Body of pancreas (tissue), 4 donors: ENCODE data around the gene PCK1. TPM values are rescaled to one million over a fixed set of nuclear protein-coding genes. Genes with fewer than 3 reads are reported as not detected.

Experiments
- ATAC-seq: fragments of 150-250 bp; one replicate; pipeline ENCODE4 v1.9.1; 2016
- DNase-seq, 4 donors: peaks; one replicate each; pipeline ENCODE4 v3.0.0-alpha.2; 2019
- H3K27ac ChIP-seq, 4 donors: fragments of 200-600 bp; sonication (generic); 1 replicate in 3 of 4; 2 replicates in 1 of 4; pipeline versions ENCODE4 v1.5.1 to v1.6.1; 2016 to 2019; ENCODE audit warnings: mild to moderate bottlenecking in 1 of 4, mixed read lengths in 1 of 4, moderate library complexity in 1 of 4
- H3K27me3 ChIP-seq, 2 donors: fragments of 200-600 bp; sonication (generic); one replicate each; pipeline ENCODE4 v1.6.0; 2016; ENCODE audit warnings: mild to moderate bottlenecking in 1 of 2
- H3K36me3 ChIP-seq, 2 donors: fragments of 200-600 bp; sonication (generic); replicated peaks in 1 of 2; 2 replicates each; pipeline ENCODE4 v1.5.1; 2016; ENCODE audit warnings: low read depth in 2 of 2; ENCODE audit not compliant: insufficient read depth in 1 of 2
- H3K4me1 ChIP-seq: fragments of 200-600 bp; sonication (generic); one replicate; pipeline ENCODE4 v1.6.0; 2016
- H3K4me3 ChIP-seq, 2 donors: fragments of 200-600 bp; sonication (generic); 1 replicate in 1 of 2; 2 replicates in 1 of 2; pipeline ENCODE4 v1.5.1; 2016 to 2019
- H3K9me3 ChIP-seq, 3 donors: fragments of 200-600 bp; sonication (generic); 1 replicate in 2 of 3; 2 replicates in 1 of 3; pipeline ENCODE4 v1.5.1; 2016
- POLR2A ChIP-seq, 3 donors: fragments of 450-650 bp; IDR thresholded peaks; one replicate each; pipeline ENCODE4 v1.6.1; 2016; ENCODE audit warnings: antibody characterized with exemption in 3 of 3, mild to moderate bottlenecking in 2 of 3
- WGBS, 2 donors: methylation state at CpG; one replicate each; pipeline ENCODE4 v1.1.5; 2017; 5-methylcytosine and 5-hydroxymethylcytosine counted together
- intact Hi-C: fragments of 100-400 bp; cut with DNase I; formaldehyde crosslinking; loops from one replicate; pipeline ENCODE4 v1.15.1; 2023
- total RNA-seq, 2 donors: library from RNA; depleted of rRNA; stranded (reverse); fragments of >200 nt; gene quantifications; one replicate each; pipeline ENCODE4 v1.1.0, GENCODE V29; 2016
- TF ChIP-seq, protein P1 (sequence below), 7 experiments: fragments of 450-650 bp in 4 of 7; fragments of 200-600 bp in 3 of 7; sonication (generic) in 3 of 7; IDR thresholded peaks; one replicate each; pipeline ENCODE4 v1.5.1; 2016 to 2019; ENCODE audit warnings: antibody characterized with exemption in 7 of 7

PCK1 gene
- total RNA-seq, 2 donors from 2014 or later: 14.3 to 33.3 TPM

DNA sequence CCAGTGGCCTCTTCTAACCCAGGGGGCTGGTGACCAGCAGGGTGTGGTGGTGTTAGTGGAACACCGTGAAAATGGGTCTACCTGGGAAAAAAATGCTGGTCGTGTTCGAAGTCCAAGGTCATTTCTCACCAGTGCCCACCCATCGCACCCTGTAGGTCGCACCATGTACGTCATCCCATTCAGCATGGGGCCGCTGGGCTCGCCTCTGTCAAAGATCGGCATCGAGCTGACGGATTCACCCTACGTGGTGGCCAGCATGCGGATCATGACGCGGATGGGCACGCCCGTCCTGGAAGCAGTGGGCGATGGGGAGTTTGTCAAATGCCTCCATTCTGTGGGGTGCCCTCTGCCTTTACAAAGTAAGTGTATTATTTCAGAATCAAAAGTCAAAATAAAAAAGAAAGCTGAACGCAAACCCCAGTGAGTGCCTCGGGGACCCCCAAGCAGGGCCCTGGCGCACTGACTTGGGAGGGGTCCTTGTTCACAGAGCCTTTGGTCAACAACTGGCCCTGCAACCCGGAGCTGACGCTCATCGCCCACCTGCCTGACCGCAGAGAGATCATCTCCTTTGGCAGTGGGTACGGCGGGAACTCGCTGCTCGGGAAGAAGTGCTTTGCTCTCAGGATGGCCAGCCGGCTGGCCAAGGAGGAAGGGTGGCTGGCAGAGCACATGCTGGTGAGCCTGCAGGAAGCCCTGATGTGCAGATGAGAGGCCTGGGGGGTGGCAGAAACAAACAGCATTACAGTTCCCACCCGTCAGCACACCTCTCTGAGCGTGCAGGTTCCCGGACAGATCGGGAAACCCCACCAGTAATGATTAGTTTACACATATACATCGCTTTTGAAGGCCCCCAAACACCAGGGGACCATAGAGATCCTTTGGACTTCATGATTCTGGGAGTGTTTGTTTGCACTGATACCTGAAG is 1.9 kb downstream of the PCK1 start:
- TF ChIP-seq, protein P1, sequence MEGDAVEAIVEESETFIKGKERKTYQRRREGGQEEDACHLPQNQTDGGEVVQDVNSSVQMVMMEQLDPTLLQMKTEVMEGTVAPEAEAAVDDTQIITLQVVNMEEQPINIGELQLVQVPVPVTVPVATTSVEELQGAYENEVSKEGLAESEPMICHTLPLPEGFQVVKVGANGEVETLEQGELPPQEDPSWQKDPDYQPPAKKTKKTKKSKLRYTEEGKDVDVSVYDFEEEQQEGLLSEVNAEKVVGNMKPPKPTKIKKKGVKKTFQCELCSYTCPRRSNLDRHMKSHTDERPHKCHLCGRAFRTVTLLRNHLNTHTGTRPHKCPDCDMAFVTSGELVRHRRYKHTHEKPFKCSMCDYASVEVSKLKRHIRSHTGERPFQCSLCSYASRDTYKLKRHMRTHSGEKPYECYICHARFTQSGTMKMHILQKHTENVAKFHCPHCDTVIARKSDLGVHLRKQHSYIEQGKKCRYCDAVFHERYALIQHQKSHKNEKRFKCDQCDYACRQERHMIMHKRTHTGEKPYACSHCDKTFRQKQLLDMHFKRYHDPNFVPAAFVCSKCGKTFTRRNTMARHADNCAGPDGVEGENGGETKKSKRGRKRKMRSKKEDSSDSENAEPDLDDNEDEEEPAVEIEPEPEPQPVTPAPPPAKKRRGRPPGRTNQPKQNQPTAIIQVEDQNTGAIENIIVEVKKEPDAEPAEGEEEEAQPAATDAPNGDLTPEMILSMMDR (IDR thresholded peaks at IDR 0.05): no peak
- TF ChIP-seq POLR2A (IDR thresholded peaks at IDR 0.05): no peak
- Histone ChIP-seq H3K4me1 (peaks cover 15% of the 10 kb centered on the region), H3K36me3 (no peaks in the 10 kb centered on the region), H3K9me3 (no peaks in the 10 kb centered on the region), H3K4me3 (no peak overlapping the region), H3K27ac (no peak overlapping the region), H3K27me3 (no peaks in the 10 kb centered on the region)
- ATAC-seq (no peak), DNase-seq (no peak)
- 79 to 88% methylated on average over 34 of the region's 35 CpGs for WGBS, 2 donors
- intact Hi-C loops: no loop called here

DNA sequence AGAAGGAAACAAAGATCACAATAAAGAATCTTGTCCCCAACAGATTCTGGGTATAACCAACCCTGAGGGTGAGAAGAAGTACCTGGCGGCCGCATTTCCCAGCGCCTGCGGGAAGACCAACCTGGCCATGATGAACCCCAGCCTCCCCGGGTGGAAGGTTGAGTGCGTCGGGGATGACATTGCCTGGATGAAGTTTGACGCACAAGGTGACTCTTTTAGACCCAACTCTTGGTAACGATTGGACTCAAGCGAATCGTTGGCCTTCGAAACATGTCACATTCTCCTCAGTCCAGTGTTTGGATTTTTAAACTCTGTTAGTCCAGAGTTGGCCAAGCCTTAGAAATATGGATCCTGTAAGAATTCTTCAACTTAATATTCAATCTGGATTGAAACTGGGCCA is 2.6 kb downstream of the PCK1 start:
- no peaks in the 10 kb centered on the region for H3K9me3 ChIP-seq
- no peaks in the 10 kb centered on the region for H3K27me3 ChIP-seq
- no peaks in the 10 kb centered on the region for H3K36me3 ChIP-seq
- no peak overlapping the region for H3K4me3 ChIP-seq
- 88 to 90% methylated on average over 12 of the region's 12 CpGs for WGBS, 2 donors
- TF ChIP-seq POLR2A (IDR thresholded peaks at IDR 0.05): no peak
- TF ChIP-seq, protein P1 (IDR thresholded peaks at IDR 0.05): no peak
- no peak overlapping the region for H3K27ac ChIP-seq
- DNase-seq (no peak), ATAC-seq (no peak)
- intact Hi-C loops: no loop called here
- H3K4me1 ChIP-seq: peaks cover 15% of the 10 kb centered on the region

DNA sequence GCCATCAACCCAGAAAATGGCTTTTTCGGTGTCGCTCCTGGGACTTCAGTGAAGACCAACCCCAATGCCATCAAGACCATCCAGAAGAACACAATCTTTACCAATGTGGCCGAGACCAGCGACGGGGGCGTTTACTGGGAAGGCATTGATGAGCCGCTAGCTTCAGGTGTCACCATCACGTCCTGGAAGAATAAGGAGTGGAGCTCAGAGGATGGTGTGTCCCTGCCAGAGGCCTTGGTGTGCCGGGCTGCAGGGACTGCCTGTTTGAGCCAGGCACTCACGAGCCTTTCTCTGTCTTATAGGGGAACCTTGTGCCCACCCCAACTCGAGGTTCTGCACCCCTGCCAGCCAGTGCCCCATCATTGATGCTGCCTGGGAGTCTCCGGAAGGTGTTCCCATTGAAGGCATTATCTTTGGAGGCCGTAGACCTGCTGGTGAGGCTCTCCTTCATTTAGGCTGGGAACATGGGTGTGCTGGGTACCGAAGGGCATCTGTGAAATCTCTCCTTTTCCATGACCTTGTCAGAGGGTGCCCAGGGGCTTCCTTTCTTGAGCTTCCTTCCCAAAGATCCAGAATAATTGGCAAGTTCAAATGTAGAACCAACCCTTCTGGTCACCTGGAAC is 3.4 kb downstream of the PCK1 start:
- Histone ChIP-seq H3K9me3 (no peaks in the 10 kb centered on the region), H3K4me1 (peaks cover 15% of the 10 kb centered on the region), H3K27me3 (no peaks in the 10 kb centered on the region), H3K27ac (no peak overlapping the region), H3K4me3 (no peak overlapping the region), H3K36me3 (no peaks in the 10 kb centered on the region)
- 76 to 81% methylated on average over 14 of the region's 14 CpGs for WGBS, 2 donors
- intact Hi-C loops: no loop called here
- no peak for ATAC-seq
- DNase-seq: no peak
- TF ChIP-seq POLR2A (IDR thresholded peaks at IDR 0.05): no peak
- TF ChIP-seq, protein P1 (IDR thresholded peaks at IDR 0.05): no peak

DNA sequence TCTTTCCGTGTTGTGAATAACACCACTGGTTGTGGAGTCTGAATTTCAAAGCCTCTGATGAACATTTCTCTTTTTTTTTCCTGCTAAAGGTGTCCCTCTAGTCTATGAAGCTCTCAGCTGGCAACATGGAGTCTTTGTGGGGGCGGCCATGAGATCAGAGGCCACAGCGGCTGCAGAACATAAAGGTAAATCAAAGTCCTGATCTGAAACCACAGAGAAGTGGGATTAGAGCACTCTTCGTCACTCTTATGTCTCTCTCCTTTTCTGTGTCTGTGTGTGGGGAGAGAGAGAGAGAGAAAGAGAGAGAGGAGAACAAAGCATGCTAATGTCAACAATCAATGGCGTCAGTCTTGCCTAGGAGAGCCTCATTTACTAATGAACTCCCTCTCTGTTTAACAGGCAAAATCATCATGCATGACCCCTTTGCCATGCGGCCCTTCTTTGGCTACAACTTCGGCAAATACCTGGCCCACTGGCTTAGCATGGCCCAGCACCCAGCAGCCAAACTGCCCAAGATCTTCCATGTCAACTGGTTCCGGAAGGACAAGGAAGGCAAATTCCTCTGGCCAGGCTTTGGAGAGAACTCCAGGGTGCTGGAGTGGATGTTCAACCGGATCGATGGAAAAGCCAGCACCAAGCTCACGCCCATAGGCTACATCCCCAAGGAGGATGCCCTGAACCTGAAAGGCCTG is 4.2 kb downstream of the PCK1 start:
- intact Hi-C loops: no loop called here
- Histone ChIP-seq H3K9me3 (no peaks in the 10 kb centered on the region), H3K4me1 (peaks cover 15% of the 10 kb centered on the region), H3K4me3 (no peak overlapping the region), H3K27me3 (no peaks in the 10 kb centered on the region), H3K36me3 (no peaks in the 10 kb centered on the region), H3K27ac (no peak overlapping the region)
- WGBS, 2 donors: 74 to 78% methylated on average over 11 of the region's 11 CpGs
- ATAC-seq (no peak), DNase-seq (no peak)
- TF ChIP-seq, protein P1 (IDR thresholded peaks at IDR 0.05): no peak
- TF ChIP-seq POLR2A (IDR thresholded peaks at IDR 0.05): no peak
